H9 (cell line): ENCODE results near the gene NXPH1. TPM values are rescaled to one million over a fixed set of nuclear protein-coding genes. Genes with fewer than 3 reads are reported as not detected.

Experiments used
- DNase-seq: peaks from one replicate; pipeline ENCODE4 v3.0.0-alpha.2; 2017
- H2AFZ ChIP-seq: one replicate; pipeline ENCODE4 v1.6.1; 2013; ENCODE audit warnings: mild to moderate bottlenecking, low read length, control low read depth, moderate library complexity
- H2AK5ac ChIP-seq: 2 replicates; pipeline ENCODE4 v1.6.1; 2013; ENCODE audit warnings: low read length, control low read depth, mixed read lengths; ENCODE audit not compliant: insufficient read length
- H2BK120ac ChIP-seq: one replicate; pipeline ENCODE4 v1.6.1; 2013; ENCODE audit warnings: low read depth, mild to moderate bottlenecking, low read length, control low read depth, inconsistent platforms; ENCODE audit not compliant: poor library complexity, severe bottlenecking
- H2BK12ac ChIP-seq: 2 replicates; pipeline ENCODE4 v1.6.1; 2013; ENCODE audit warnings: low read length, control low read depth, mixed read lengths, low read depth; ENCODE audit not compliant: insufficient read length
- H2BK15ac ChIP-seq: 2 replicates; pipeline ENCODE4 v1.6.1; 2013; ENCODE audit warnings: low read depth, low read length, control low read depth
- H2BK20ac ChIP-seq: one replicate; pipeline ENCODE4 v1.6.1; 2013; ENCODE audit warnings: low read depth, mild to moderate bottlenecking, low read length, control low read depth, inconsistent platforms; ENCODE audit not compliant: poor library complexity, severe bottlenecking
- H2BK5ac ChIP-seq: 2 replicates; pipeline ENCODE4 v1.6.1; 2013; ENCODE audit warnings: low read length, control low read depth, mixed read lengths; ENCODE audit not compliant: insufficient read length
- H3K14ac ChIP-seq: 2 replicates; pipeline ENCODE4 v1.6.1; 2013; ENCODE audit warnings: low read length, control low read depth; ENCODE audit not compliant: insufficient read depth
- H3K18ac ChIP-seq: 2 replicates; pipeline ENCODE4 v1.6.1; 2013; ENCODE audit warnings: low read depth, mild to moderate bottlenecking, mixed read lengths, low read length, control low read depth; ENCODE audit not compliant: insufficient read length
- H3K23ac ChIP-seq: 2 replicates; pipeline ENCODE4 v1.6.1; 2013; ENCODE audit warnings: low read length, control low read depth, mixed read lengths, low read depth; ENCODE audit not compliant: insufficient read length
- H3K23me2 ChIP-seq: 2 replicates; pipeline ENCODE4 v1.6.1; 2013; ENCODE audit warnings: low read depth, mild to moderate bottlenecking, mixed read lengths, low read length, control low read depth; ENCODE audit not compliant: insufficient read length, poor library complexity, severe bottlenecking
- H3K27ac ChIP-seq: 2 replicates; pipeline ENCODE4 v1.5.1; 2013; ENCODE audit warnings: low read length, control low read depth, mixed read lengths, low read depth; ENCODE audit not compliant: insufficient read length
- H3K27me3 ChIP-seq: 2 replicates; pipeline ENCODE4 v1.6.1; 2013; ENCODE audit warnings: low read length, control low read depth, inconsistent platforms; ENCODE audit not compliant: insufficient read depth
- H3K4ac ChIP-seq: 2 replicates; pipeline ENCODE4 v1.6.1; 2013; ENCODE audit warnings: low read depth, mild to moderate bottlenecking, control low read depth, inconsistent platforms, low read length, moderate library complexity
- H3K4me1 ChIP-seq: 2 replicates; pipeline ENCODE4 v1.6.1; 2013; ENCODE audit warnings: low read length, control low read depth, inconsistent platforms; ENCODE audit not compliant: insufficient read depth
- H3K4me2 ChIP-seq: 2 replicates; pipeline ENCODE4 v1.6.1; 2013; ENCODE audit warnings: low read length, control low read depth, mixed read lengths; ENCODE audit not compliant: insufficient read length, insufficient read depth
- H3K56ac ChIP-seq: 2 replicates; pipeline ENCODE4 v1.6.1; 2013; ENCODE audit warnings: low read depth, mild to moderate bottlenecking, mixed read lengths, low read length, control low read depth; ENCODE audit not compliant: insufficient read length
- H3K79me1 ChIP-seq: 2 replicates; pipeline ENCODE4 v1.6.1; 2013; ENCODE audit warnings: low read depth, mild to moderate bottlenecking, moderate library complexity, low read length, control low read depth, inconsistent platforms; ENCODE audit not compliant: insufficient read depth, poor library complexity, severe bottlenecking
- H3K79me2 ChIP-seq: 2 replicates; pipeline ENCODE4 v1.6.1; 2013; ENCODE audit warnings: low read length, control low read depth, inconsistent platforms; ENCODE audit not compliant: insufficient read depth
- H3K9ac ChIP-seq: 2 replicates; pipeline ENCODE4 v1.6.1; 2013; ENCODE audit warnings: low read length, control low read depth, mixed read lengths; ENCODE audit not compliant: insufficient read length; ENCODE audit errors: extremely low read depth
- H3K9me3 ChIP-seq: one replicate; pipeline ENCODE4 v1.6.1; 2013; ENCODE audit warnings: low read depth, low read length, inconsistent platforms; ENCODE audit not compliant: control insufficient read depth
- H3T11ph ChIP-seq: one replicate; pipeline ENCODE4 v1.6.1; 2013; ENCODE audit warnings: mild to moderate bottlenecking, low read length, control low read depth, inconsistent platforms
- H4K20me1 ChIP-seq: one replicate; pipeline ENCODE4 v1.6.1; 2013; ENCODE audit not compliant: control insufficient read depth, insufficient read length, insufficient read depth
- H4K5ac ChIP-seq: 2 replicates; pipeline ENCODE4 v1.6.1; 2013; ENCODE audit warnings: low read depth, mild to moderate bottlenecking, mixed read lengths, low read length, control low read depth; ENCODE audit not compliant: insufficient read length
- H4K8ac ChIP-seq: replicated peaks from 2 replicates; pipeline ENCODE4 v1.6.1; 2013; ENCODE audit warnings: low read length, control low read depth, mixed read lengths, low read depth; ENCODE audit not compliant: insufficient read length
- H4K91ac ChIP-seq: 2 replicates; pipeline ENCODE4 v1.6.1; 2013; ENCODE audit warnings: low read depth, mild to moderate bottlenecking, moderate library complexity, mixed read lengths, low read length, control low read depth; ENCODE audit not compliant: insufficient read length
- H3K27ac Mint-ChIP-seq, 3 experiments: 2 replicates in 2 of 3; 3 replicates in 1 of 3; pipeline ENCODE4 v1.8.0; 2020 to 2021; ENCODE audit warnings: mixed read lengths in 3 of 3, mild to moderate bottlenecking in 1 of 3, moderate library complexity in 1 of 3
- H3K27me3 Mint-ChIP-seq: 2 replicates; pipeline ENCODE4 v1.8.0; 2021; ENCODE audit warnings: low read depth, mild to moderate bottlenecking, moderate library complexity, mixed read lengths
- H3K36me3 Mint-ChIP-seq, 3 experiments: 2 replicates in 2 of 3; 3 replicates in 1 of 3; pipeline ENCODE4 v1.8.0; 2020 to 2021; ENCODE audit warnings: low read depth in 3 of 3, mixed read lengths in 3 of 3; ENCODE audit not compliant: insufficient read depth in 1 of 3
- H3K4me1 Mint-ChIP-seq, 2 experiments: 2 replicates each; pipeline ENCODE4 v1.8.0; 2020; ENCODE audit warnings: mixed read lengths in 2 of 2
- H3K4me3 Mint-ChIP-seq, 2 experiments: 2 replicates in 1 of 2; 3 replicates in 1 of 2; pipeline ENCODE4 v1.8.0; 2020 to 2021; ENCODE audit warnings: mild to moderate bottlenecking in 2 of 2, mixed read lengths in 2 of 2, moderate library complexity in 1 of 2
- H3K9me3 Mint-ChIP-seq, 2 experiments: 2 replicates in 1 of 2; 3 replicates in 1 of 2; pipeline ENCODE4 v1.8.0; 2020; ENCODE audit warnings: mild to moderate bottlenecking in 2 of 2, mixed read lengths in 2 of 2, moderate library complexity in 1 of 2
- WGBS: extraction: QIAGEN DNeasy Blood & Tissue Kit; methylation state at CpG from one replicate; pipeline ENCODE4 v1.1.7; 2013; ENCODE audit warnings: missing lambda C conversion rate, low lambda C conversion rate, mixed read lengths; ENCODE audit not compliant: insufficient read length; ENCODE audit errors: extremely low coverage; 5-methylcytosine and 5-hydroxymethylcytosine counted together
- total RNA-seq: library from RNA; stranded (reverse); gene quantifications from 2 replicates; pipeline ENCODE4 v1.2.1, GENCODE V29; 2021
- TF ChIP-seq, protein P1 (sequence below): fragments of 200-600 bp; sonication (generic); conservative IDR thresholded peaks from 3 replicates; pipeline ENCODE4 v1.8.0; 2021; ENCODE audit warnings: antibody characterized with exemption, mild to moderate bottlenecking

NXPH1 gene
- total RNA-seq, 1 experiment from 2014 or later, result 0.15 TPM

DNA sequence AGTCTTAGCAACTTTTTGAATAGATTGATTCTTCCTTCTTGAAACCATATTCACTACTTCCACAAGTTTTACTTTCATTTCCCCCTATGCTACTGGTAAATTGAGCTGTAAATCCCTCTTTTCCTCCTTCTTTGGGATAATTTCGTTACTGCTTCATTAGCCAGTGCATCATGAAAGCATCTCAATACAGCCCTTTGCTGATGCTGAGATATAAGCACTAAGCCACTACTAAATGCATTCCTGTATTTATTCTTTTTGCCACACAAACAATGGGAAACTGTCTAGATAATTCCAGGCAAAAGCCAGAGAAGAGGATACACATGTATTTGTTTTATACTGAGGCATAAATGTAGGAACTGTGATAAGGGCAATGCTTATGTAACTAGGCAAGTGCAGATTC is 313.9 kb downstream of the NXPH1 start:
- Histone ChIP-seq H4K5ac (no peak overlapping the region), H2AFZ (no peak overlapping the region), H2BK12ac (no peak overlapping the region), H3K23ac (no peak overlapping the region), H4K8ac (no peak overlapping the region), H3K14ac (no peak overlapping the region), H3K79me1 (no peaks in the 10 kb centered on the region), H2BK15ac (no peak overlapping the region), H3K4me1 (no peaks in the 10 kb centered on the region), H3K27ac (no peak overlapping the region), H3T11ph (no peak overlapping the region), H3K9me3 (no peaks in the 10 kb centered on the region), H4K20me1 (no peaks in the 10 kb centered on the region), H3K56ac (no peak overlapping the region), H3K27me3 (no peaks in the 10 kb centered on the region), H3K79me2 (no peaks in the 10 kb centered on the region), H3K4ac (no peak overlapping the region), H2BK5ac (no peak overlapping the region), H3K4me2 (no peak overlapping the region), H4K91ac (no peak overlapping the region), H2AK5ac (no peak overlapping the region), H3K18ac (no peak overlapping the region), H3K23me2 (no peaks in the 10 kb centered on the region), H2BK120ac (no peak overlapping the region), H3K9ac (no peak overlapping the region), H2BK20ac (no peak overlapping the region)
- no peaks in the 10 kb centered on the region for H3K27me3 Mint-ChIP-seq
- no peaks in the 10 kb centered on the region for H3K9me3 Mint-ChIP-seq
- no peaks in the 10 kb centered on the region; a peak in 1 of 7 replicates for H3K36me3 Mint-ChIP-seq
- no CpG with 5 or more reads among the region's 1 CpG for WGBS
- H3K4me3 Mint-ChIP-seq, result no peak overlapping the region
- no peak for DNase-seq
- TF ChIP-seq, protein P1, sequence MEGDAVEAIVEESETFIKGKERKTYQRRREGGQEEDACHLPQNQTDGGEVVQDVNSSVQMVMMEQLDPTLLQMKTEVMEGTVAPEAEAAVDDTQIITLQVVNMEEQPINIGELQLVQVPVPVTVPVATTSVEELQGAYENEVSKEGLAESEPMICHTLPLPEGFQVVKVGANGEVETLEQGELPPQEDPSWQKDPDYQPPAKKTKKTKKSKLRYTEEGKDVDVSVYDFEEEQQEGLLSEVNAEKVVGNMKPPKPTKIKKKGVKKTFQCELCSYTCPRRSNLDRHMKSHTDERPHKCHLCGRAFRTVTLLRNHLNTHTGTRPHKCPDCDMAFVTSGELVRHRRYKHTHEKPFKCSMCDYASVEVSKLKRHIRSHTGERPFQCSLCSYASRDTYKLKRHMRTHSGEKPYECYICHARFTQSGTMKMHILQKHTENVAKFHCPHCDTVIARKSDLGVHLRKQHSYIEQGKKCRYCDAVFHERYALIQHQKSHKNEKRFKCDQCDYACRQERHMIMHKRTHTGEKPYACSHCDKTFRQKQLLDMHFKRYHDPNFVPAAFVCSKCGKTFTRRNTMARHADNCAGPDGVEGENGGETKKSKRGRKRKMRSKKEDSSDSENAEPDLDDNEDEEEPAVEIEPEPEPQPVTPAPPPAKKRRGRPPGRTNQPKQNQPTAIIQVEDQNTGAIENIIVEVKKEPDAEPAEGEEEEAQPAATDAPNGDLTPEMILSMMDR, result no peak
- H3K27ac Mint-ChIP-seq, result no peak overlapping the region
- peaks cover 0 to 3% of the 10 kb centered on the region in 2 experiments; a peak in 2 of 4 replicates for H3K4me1 Mint-ChIP-seq
